Measurements from ENCODE around the gene SMIM21.

GRCh38 chr18:75471850-75472249 is 44.3 kb upstream of the SMIM21 start:
- TF ChIP-seq ZNF335 (tag by site-specific recombination; conservative IDR thresholded peaks at IDR 0.05) (no peak), YY1 (tag by site-specific recombination; IDR thresholded peaks at IDR 0.05) (no peak), CTCF (tag by site-specific recombination; IDR thresholded peaks at IDR 0.05) (no peak), REPIN1 (tag by site-specific recombination; IDR thresholded peaks at IDR 0.05; ENCODE audit: low read depth) (no peak), ZNF211 (tag by site-specific recombination; IDR thresholded peaks at IDR 0.05; ENCODE audit: low read depth) (no peak), ZNF776 (tag by site-specific recombination; IDR thresholded peaks at IDR 0.05; ENCODE audit: borderline replicate concordance) (no peak), ZFHX2 (tag by site-specific recombination; conservative IDR thresholded peaks at IDR 0.05) (no peak)
